Osteocyte (in vitro differentiated cells): ENCODE data around the gene ECEL1. TPM values are rescaled to one million over a fixed set of nuclear protein-coding genes. Genes with fewer than 3 reads are reported as not detected.

Experiments used
- DNase-seq: peaks from one replicate; pipeline ENCODE4 v3.0.0; 2021; ENCODE audit warnings: mixed read lengths; ENCODE audit not compliant: unreplicated experiment; ENCODE audit errors: extremely low spot score
- H3K27ac Mint-ChIP-seq: one replicate; pipeline ENCODE4 v1.8.0; 2021; ENCODE audit warnings: mild to moderate bottlenecking, mixed read lengths; ENCODE audit not compliant: unreplicated experiment
- H3K27me3 Mint-ChIP-seq: one replicate; pipeline ENCODE4 v1.8.0; 2021; ENCODE audit warnings: mixed read lengths; ENCODE audit not compliant: unreplicated experiment
- H3K36me3 Mint-ChIP-seq: one replicate; pipeline ENCODE4 v1.8.0; 2021; ENCODE audit warnings: mixed read lengths; ENCODE audit not compliant: unreplicated experiment
- H3K4me1 Mint-ChIP-seq: one replicate; pipeline ENCODE4 v1.8.0; 2021; ENCODE audit warnings: mixed read lengths; ENCODE audit not compliant: unreplicated experiment
- H3K4me3 Mint-ChIP-seq: one replicate; pipeline ENCODE4 v1.8.0; 2021; ENCODE audit warnings: mild to moderate bottlenecking, moderate library complexity, mixed read lengths; ENCODE audit not compliant: unreplicated experiment
- H3K9me3 Mint-ChIP-seq: one replicate; pipeline ENCODE4 v1.8.0; 2021; ENCODE audit warnings: mixed read lengths; ENCODE audit not compliant: unreplicated experiment
- total RNA-seq: library from RNA; stranded (reverse); gene quantifications from 2 replicates; pipeline ENCODE4 v1.2.1, GENCODE V29; 2021
- TF ChIP-seq, protein P1 (sequence below): fragments of 200-600 bp; sonication (generic); IDR thresholded peaks from 2 replicates; pipeline ENCODE4 v1.5.0; 2021; ENCODE audit warnings: antibody characterized with exemption, mild to moderate bottlenecking, moderate library complexity

The ECEL1 gene
- total RNA-seq, 1 donor from 2014 or later, result 0.13 TPM

DNA sequence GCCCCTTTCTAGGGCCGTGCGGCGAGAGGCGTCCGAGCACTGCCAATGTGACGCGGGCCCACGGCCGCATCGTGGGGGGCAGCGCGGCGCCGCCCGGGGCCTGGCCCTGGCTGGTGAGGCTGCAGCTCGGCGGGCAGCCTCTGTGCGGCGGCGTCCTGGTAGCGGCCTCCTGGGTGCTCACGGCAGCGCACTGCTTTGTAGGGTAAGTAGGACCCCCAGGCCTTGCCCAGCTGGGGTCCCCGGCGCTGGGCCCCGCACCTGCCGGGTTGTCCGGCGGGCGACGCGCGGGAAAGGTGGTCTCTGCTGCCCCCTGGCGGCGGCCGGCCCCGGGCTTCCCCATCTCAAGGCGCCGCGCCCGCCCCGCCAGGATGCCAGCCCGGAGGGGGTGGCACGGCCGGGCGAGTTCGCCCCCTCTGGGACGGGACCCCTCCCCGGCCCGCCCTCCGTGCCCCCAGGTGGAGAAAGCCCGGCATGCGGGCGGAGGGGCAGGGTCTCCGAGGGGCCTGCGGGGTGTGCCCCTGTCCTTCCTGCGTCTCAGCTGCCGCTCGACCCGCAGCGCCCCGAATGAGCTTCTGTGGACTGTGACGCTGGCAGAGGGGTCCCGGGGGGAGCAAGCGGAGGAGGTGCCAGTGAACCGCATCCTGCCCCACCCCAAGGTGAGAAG, 34.5 kb upstream of the ECEL1 start:
- no peak overlapping the region for H3K27ac Mint-ChIP-seq
- H3K9me3 Mint-ChIP-seq, result no peaks in the 10 kb centered on the region
- DNase-seq, result no peak
- TF ChIP-seq, protein P1, sequence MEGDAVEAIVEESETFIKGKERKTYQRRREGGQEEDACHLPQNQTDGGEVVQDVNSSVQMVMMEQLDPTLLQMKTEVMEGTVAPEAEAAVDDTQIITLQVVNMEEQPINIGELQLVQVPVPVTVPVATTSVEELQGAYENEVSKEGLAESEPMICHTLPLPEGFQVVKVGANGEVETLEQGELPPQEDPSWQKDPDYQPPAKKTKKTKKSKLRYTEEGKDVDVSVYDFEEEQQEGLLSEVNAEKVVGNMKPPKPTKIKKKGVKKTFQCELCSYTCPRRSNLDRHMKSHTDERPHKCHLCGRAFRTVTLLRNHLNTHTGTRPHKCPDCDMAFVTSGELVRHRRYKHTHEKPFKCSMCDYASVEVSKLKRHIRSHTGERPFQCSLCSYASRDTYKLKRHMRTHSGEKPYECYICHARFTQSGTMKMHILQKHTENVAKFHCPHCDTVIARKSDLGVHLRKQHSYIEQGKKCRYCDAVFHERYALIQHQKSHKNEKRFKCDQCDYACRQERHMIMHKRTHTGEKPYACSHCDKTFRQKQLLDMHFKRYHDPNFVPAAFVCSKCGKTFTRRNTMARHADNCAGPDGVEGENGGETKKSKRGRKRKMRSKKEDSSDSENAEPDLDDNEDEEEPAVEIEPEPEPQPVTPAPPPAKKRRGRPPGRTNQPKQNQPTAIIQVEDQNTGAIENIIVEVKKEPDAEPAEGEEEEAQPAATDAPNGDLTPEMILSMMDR, result peak; percentile 97
- no peak overlapping the region for H3K4me3 Mint-ChIP-seq
- H3K4me1 Mint-ChIP-seq, result peaks cover 6% of the 10 kb centered on the region
- no peaks in the 10 kb centered on the region for H3K36me3 Mint-ChIP-seq
- H3K27me3 Mint-ChIP-seq, result peaks cover 34% of the 10 kb centered on the region

GRCh38 chr2:232521098-232521497, 33.5 kb upstream of the ECEL1 start:
- no peak for DNase-seq
- peaks cover 38% of the 10 kb centered on the region for H3K27me3 Mint-ChIP-seq
- H3K27ac Mint-ChIP-seq, result no peak overlapping the region
- H3K36me3 Mint-ChIP-seq, result no peaks in the 10 kb centered on the region
- H3K4me3 Mint-ChIP-seq, result no peak overlapping the region
- TF ChIP-seq, protein P1, result no peak
- H3K9me3 Mint-ChIP-seq, result no peaks in the 10 kb centered on the region
- H3K4me1 Mint-ChIP-seq, result peaks cover 6% of the 10 kb centered on the region

DNA sequence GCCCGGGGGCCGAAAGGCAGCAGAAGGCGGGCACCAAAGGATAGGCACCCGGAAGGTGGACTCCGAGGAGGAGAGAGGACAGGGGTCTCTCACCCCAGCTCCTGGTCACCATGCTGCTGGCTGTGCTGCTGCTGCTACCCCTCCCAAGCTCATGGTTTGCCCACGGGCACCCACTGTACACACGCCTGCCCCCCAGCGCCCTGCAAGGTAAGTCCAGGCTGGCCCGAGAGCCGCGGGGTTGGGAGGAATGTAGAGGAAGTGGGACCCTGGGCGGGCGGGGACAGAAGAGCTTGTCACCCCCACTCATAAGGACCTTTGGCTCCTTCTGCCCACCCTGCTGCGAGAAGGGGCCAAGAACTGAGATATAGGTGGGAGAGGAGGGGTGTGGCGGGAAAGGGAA, 32.9 kb upstream of the ECEL1 start:
- TF ChIP-seq, protein P1, result no peak
- Mint-ChIP-seq H3K4me1 (peaks cover 4% of the 10 kb centered on the region), H3K27me3 (peaks cover 42% of the 10 kb centered on the region), H3K9me3 (no peaks in the 10 kb centered on the region), H3K27ac (no peak overlapping the region), H3K4me3 (no peak overlapping the region), H3K36me3 (peaks cover 2% of the 10 kb centered on the region)
- no peak for DNase-seq

DNA sequence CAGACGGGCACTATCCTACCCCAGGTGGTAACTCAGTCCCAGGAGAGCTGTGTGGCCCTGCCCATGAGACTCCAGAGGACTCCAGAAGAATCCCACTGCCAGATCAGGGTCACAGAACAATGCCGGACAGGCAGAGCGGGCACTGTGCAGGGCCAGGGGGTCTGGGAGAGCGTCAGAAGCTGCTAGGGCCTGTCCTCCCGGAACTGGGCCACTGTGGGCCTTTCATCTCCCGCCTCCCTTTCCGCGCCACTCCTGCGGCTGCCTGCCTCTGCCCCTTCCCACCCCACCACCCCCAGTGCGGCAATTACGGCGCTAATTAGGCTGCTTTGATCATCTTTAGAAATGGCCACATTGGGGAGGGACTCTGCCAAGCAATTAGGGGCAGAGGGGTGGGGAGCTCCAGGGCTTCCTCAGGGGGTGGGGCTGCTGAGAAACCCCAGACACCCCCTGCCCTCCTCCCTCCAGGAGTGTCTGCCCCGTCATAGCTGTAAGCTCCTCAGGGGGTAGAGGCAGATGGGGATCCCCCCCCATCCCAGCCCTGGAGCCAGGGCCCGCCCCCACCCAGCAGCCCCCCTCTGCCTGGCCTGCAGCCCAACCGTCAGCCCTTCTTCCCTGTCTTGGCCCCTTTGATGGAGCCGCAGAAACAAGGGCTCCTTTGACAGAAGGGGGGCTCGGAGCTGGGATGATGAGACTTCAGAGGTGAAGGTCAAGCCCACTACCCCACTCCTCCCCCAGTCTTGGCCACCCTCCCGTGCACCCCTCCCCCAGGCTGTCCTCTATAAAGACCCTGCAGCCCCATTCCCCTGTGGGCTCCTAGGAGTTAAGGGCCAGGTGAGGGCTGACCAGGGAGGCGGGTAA, 32.2 kb upstream of the ECEL1 start, which contains the start of gene PRSS56:
Gene PRSS56 (plus strand): TSS at position 808 of the 858 bp plus-strand sequence. CDS start 211 bp downstream, outside the sequence.
- H3K27ac Mint-ChIP-seq, result no peak within 1 kb of the TSS
- H3K4me1 Mint-ChIP-seq, result peaks cover 4% of the 10 kb centered on the region
- H3K9me3 Mint-ChIP-seq, result no peaks in the 10 kb centered on the region
- H3K27me3 Mint-ChIP-seq, result peaks cover 45% of the 10 kb centered on the region
- H3K4me3 Mint-ChIP-seq, result no peak within 1 kb of the TSS
- TF ChIP-seq, protein P1, result no peak
- DNase-seq, result no peak
- peaks cover 2% of the 10 kb centered on the region for H3K36me3 Mint-ChIP-seq

- Mint-ChIP-seq H3K36me3 (peaks cover 2% of the 10 kb centered on the region), H3K4me1 (no peaks in the 10 kb centered on the region)
These were observed 31.2 kb upstream of the ECEL1 start for GRCh38 chr2:232518844-232519243.

More at GRCh38 chr2:232518844-232519243, 31.2 kb upstream of the ECEL1 start:
- no peak for DNase-seq
- H3K27ac Mint-ChIP-seq, result no peak overlapping the region
- peaks cover 53% of the 10 kb centered on the region for H3K27me3 Mint-ChIP-seq
- H3K4me3 Mint-ChIP-seq, result no peak overlapping the region
- TF ChIP-seq, protein P1, result no peak
- H3K9me3 Mint-ChIP-seq, result no peaks in the 10 kb centered on the region
